GM23338 (cell line): ENCODE measurements around the gene SOWAHA.

ENCODE experiments used
- CREB1 ChIP-seq: fragments of 250-450 bp; sonication (Bioruptor Pico); IDR thresholded peaks from 2 replicates; pipeline ENCODE4 v1.5.0; 2020; ENCODE audit warnings: low read depth, mild to moderate bottlenecking, moderate library complexity
- CTCF ChIP-seq, 2 experiments: fragments of 200-600 bp in 1 of 2; sonication (generic) in 1 of 2; conservative IDR thresholded peaks; 2 replicates each; pipeline versions ENCODE4 v1.5.1 to v1.6.1; 2016 to 2017; ENCODE audit warnings: antibody characterized with exemption in 2 of 2, low read depth in 2 of 2, mild to moderate bottlenecking in 2 of 2, moderate library complexity in 1 of 2
- EZH2 ChIP-seq: fragments of 200-600 bp; sonication (generic); IDR thresholded peaks from one replicate; pipeline ENCODE4 v1.8.0; 2017; ENCODE audit warnings: antibody characterized with exemption, mild to moderate bottlenecking, low read depth; ENCODE audit not compliant: unreplicated experiment
- POLR2AphosphoS5 ChIP-seq: IDR thresholded peaks from 2 replicates; pipeline ENCODE4 v1.6.1; 2016; ENCODE audit warnings: antibody characterized with exemption, low read depth
- REST ChIP-seq: IDR thresholded peaks from one replicate; pipeline ENCODE4 v1.6.1; 2018; ENCODE audit warnings: antibody characterized with exemption; ENCODE audit not compliant: unreplicated experiment
- ZNF331 ChIP-seq: fragments of 250-450 bp; sonication (Bioruptor Pico); IDR thresholded peaks from 2 replicates; pipeline ENCODE4 v1.5.0; 2020; ENCODE audit warnings: low read depth, mild to moderate bottlenecking, moderate library complexity

- TF ChIP-seq CTCF (conservative IDR thresholded peaks at IDR 0.05; ENCODE audit: low read depth in 2 of 2): no peak
- TF ChIP-seq REST: no peak
- TF ChIP-seq ZNF331 (CRISPR knock-in tag): no peak
- TF ChIP-seq CREB1 (CRISPR knock-in tag): no peak
- TF ChIP-seq POLR2AphosphoS5: no peak
- no peak for TF ChIP-seq EZH2
These were observed 37.6 kb upstream of the SOWAHA start for GRCh38 chr5:132775476-132775961.
